Measurements from ENCODE around the gene CTF1.

DNA sequence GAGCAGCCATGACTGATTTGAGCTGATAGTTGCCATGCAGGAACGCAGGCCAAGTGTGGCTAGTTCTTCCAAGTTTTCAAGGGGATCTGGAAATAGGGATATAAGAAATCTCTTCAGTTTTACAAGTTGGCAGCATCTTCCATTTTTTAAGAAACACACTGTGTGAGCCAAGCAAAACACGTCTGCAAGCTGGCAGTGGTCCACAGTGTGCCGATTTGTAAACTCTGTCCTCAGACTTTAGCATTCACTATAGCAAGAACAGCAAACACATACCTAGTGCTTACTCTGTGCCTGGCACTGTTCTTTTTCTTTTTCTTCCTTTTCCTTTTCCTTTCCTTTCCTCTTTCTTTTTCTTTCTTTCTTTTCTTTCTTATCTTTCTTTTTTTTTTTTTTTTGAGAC lies 55.3 kb downstream of the CTF1 start:
- TF ChIP-seq, protein P1, sequence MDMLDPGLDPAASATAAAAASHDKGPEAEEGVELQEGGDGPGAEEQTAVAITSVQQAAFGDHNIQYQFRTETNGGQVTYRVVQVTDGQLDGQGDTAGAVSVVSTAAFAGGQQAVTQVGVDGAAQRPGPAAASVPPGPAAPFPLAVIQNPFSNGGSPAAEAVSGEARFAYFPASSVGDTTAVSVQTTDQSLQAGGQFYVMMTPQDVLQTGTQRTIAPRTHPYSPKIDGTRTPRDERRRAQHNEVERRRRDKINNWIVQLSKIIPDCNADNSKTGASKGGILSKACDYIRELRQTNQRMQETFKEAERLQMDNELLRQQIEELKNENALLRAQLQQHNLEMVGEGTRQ (IDR thresholded peaks at IDR 0.05; ENCODE audit: borderline replicate concordance, low read depth, low read length), result no peak
- TF ChIP-seq, protein P2, sequence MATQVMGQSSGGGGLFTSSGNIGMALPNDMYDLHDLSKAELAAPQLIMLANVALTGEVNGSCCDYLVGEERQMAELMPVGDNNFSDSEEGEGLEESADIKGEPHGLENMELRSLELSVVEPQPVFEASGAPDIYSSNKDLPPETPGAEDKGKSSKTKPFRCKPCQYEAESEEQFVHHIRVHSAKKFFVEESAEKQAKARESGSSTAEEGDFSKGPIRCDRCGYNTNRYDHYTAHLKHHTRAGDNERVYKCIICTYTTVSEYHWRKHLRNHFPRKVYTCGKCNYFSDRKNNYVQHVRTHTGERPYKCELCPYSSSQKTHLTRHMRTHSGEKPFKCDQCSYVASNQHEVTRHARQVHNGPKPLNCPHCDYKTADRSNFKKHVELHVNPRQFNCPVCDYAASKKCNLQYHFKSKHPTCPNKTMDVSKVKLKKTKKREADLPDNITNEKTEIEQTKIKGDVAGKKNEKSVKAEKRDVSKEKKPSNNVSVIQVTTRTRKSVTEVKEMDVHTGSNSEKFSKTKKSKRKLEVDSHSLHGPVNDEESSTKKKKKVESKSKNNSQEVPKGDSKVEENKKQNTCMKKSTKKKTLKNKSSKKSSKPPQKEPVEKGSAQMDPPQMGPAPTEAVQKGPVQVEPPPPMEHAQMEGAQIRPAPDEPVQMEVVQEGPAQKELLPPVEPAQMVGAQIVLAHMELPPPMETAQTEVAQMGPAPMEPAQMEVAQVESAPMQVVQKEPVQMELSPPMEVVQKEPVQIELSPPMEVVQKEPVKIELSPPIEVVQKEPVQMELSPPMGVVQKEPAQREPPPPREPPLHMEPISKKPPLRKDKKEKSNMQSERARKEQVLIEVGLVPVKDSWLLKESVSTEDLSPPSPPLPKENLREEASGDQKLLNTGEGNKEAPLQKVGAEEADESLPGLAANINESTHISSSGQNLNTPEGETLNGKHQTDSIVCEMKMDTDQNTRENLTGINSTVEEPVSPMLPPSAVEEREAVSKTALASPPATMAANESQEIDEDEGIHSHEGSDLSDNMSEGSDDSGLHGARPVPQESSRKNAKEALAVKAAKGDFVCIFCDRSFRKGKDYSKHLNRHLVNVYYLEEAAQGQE (IDR thresholded peaks at IDR 0.05; ENCODE audit: low read depth, low read length), result no peak
- no peak for TF ChIP-seq MXI1 (IDR thresholded peaks at IDR 0.05; ENCODE audit: low read depth, low read length)
- TF ChIP-seq LARP7 (IDR thresholded peaks at IDR 0.05), result no peak
- no peak for TF ChIP-seq EZH2 (IDR thresholded peaks at IDR 0.05; ENCODE audit: borderline replicate concordance, control insufficient read depth, low read depth, low read length)
- TF ChIP-seq NFXL1 (IDR thresholded peaks at IDR 0.05; ENCODE audit: borderline replicate concordance), result no peak
- no peak for TF ChIP-seq ATF7 (IDR thresholded peaks at IDR 0.05; ENCODE audit: low read depth)
- TF ChIP-seq POLR2A (IDR thresholded peaks at IDR 0.05; ENCODE audit: low read depth, low read length), result no peak
- TF ChIP-seq PML (IDR thresholded peaks at IDR 0.05; ENCODE audit: low read length), result no peak
- no peak for TF ChIP-seq NBN (IDR thresholded peaks at IDR 0.05)
- TF ChIP-seq, protein P3, sequence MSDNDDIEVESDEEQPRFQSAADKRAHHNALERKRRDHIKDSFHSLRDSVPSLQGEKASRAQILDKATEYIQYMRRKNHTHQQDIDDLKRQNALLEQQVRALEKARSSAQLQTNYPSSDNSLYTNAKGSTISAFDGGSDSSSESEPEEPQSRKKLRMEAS (IDR thresholded peaks at IDR 0.05; ENCODE audit: low read depth, low read length), result no peak

Data from GM12878 (cell line).